ENCODE results near the gene RFT1. TPM values are rescaled to one million over a fixed set of nuclear protein-coding genes. Genes with fewer than 3 reads are reported as not detected.
"Not testable (repeated sequence)": the region's sequence is repeated elsewhere in the genome, so short reads cannot be mapped to it uniquely, and the experiment has no call there.

Gene RFT1
- total and polyA plus RNA-seq, 10 donors = 6.0 to 25.6 (median 15.4) TPM

DNA sequence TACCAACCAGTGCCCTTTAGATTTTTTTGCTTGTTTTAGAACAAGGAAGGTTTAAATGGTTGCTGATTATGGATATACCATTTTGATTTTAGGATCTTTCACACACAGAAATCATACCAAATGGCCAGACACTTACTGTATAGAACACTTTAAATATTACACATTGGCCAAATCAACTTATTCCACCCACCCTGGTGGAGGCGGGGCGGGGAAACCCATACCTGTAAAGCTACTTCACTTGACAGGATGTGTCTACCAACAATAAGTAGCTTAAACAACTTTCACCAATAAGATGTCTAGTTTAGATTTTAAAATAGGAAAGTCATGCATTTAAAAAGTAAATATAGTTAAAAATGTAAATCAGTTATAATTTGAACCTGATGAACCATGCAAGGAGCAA, 67.3 kb downstream of the RFT1 start:
- H3K4me3 ChIP-seq = no peak overlapping the region
- H3K4me1 ChIP-seq = no peaks in the 10 kb centered on the region
- intact Hi-C loops (cut with DNase I; ENCODE audit: low total_unique reads) = loop anchor here (10.0 kb wide), 1 partner anchor 128 kb away; no protein-coding TSS in a partner anchor
- 83 to 91% (median 87%) methylated on average over 2 of the region's 2 CpGs for WGBS, 5 donors
- H3K36me3 ChIP-seq = no peaks in the 10 kb centered on the region
- H3K27ac ChIP-seq = no peak overlapping the region
- TF ChIP-seq POLR2A (IDR thresholded peaks at IDR 0.05) (no peak), POLR2AphosphoS5 (IDR thresholded peaks at IDR 0.05) (no peak)
- TF ChIP-seq, protein P1, sequence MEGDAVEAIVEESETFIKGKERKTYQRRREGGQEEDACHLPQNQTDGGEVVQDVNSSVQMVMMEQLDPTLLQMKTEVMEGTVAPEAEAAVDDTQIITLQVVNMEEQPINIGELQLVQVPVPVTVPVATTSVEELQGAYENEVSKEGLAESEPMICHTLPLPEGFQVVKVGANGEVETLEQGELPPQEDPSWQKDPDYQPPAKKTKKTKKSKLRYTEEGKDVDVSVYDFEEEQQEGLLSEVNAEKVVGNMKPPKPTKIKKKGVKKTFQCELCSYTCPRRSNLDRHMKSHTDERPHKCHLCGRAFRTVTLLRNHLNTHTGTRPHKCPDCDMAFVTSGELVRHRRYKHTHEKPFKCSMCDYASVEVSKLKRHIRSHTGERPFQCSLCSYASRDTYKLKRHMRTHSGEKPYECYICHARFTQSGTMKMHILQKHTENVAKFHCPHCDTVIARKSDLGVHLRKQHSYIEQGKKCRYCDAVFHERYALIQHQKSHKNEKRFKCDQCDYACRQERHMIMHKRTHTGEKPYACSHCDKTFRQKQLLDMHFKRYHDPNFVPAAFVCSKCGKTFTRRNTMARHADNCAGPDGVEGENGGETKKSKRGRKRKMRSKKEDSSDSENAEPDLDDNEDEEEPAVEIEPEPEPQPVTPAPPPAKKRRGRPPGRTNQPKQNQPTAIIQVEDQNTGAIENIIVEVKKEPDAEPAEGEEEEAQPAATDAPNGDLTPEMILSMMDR (IDR thresholded peaks at IDR 0.05 in 8 of 11, conservative IDR thresholded peaks at IDR 0.05 in 3 of 11) = no peak
- peaks cover 0 to 25% (median 0%) of the 10 kb centered on the region in 7 donors for H3K27me3 ChIP-seq (replicated peaks in 1 of 7)
- H3K9me3 ChIP-seq = no peaks in the 10 kb centered on the region
- DNase-seq = no peak

DNA sequence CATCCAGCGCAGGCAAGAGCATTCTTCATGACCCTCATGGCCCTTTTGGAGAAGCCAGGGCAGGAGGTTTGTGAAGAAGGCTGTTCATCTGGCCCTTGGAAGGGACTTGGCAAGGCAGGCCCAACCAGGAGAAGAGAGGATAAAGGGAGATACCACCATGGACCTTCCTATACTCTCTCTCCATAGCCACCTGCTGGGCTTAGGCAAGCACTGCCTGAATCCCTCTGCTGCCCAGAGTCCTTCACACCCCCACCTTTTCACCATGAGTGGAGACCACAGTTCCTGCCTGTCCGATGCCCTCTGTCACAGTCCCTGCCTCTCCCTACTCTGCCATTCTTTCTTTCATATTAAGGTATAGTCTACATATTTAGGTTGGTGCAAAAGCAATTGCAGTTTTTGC, 73.8 kb downstream of the RFT1 start:
- 82 to 90% (median 88%) methylated on average over 2 of the region's 2 CpGs for WGBS, 5 donors
- Histone ChIP-seq H3K27me3 (replicated peaks in 1 of 7) (peaks cover 0 to 5% (median 0%) of the 10 kb centered on the region in 7 donors), H3K4me3 (no peak overlapping the region), H3K27ac (no peak overlapping the region), H3K4me1 (no peaks in the 10 kb centered on the region), H3K9me3 (no peaks in the 10 kb centered on the region), H3K36me3 (no peaks in the 10 kb centered on the region)
- intact Hi-C loops (cut with DNase I; ENCODE audit: low total_unique reads) = no loop called here
- DNase-seq = no peak
- TF ChIP-seq, protein P1 (IDR thresholded peaks at IDR 0.05 in 8 of 11, conservative IDR thresholded peaks at IDR 0.05 in 3 of 11) = no peak
- TF ChIP-seq POLR2AphosphoS5 (IDR thresholded peaks at IDR 0.05) = no peak
- TF ChIP-seq POLR2A (IDR thresholded peaks at IDR 0.05) = no peak

DNA sequence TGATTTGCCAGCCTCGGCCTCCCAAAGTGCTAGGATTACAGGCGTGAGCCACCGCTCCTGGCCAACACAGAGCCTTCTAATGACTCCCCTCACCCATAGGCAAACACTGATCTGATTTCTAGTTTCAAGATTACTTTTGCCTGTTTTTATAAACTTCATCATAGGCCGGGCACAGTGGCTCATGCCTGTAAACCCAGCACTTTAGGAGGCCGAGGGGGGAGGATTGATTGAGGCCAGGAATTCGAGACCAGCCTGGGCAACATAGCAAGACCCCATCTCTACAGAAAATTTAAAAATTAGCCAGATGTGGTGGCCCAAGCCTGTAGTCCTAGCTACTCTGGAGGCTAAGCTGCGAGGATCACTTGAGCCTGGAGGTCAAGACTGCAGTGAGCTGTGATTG, 76.0 kb downstream of the RFT1 start:
- H3K4me3 ChIP-seq; DNase-seq; H3K4me1 ChIP-seq; intact Hi-C loops (cut with DNase I; ENCODE audit: low total_unique reads); H3K36me3 ChIP-seq; H3K27ac ChIP-seq; H3K9me3 ChIP-seq; H3K27me3 ChIP-seq (replicated peaks in 1 of 7): not testable (repeated sequence)
- WGBS, 5 donors = 82 to 97% (median 83%) methylated on average over 7 of the region's 7 CpGs

DNA sequence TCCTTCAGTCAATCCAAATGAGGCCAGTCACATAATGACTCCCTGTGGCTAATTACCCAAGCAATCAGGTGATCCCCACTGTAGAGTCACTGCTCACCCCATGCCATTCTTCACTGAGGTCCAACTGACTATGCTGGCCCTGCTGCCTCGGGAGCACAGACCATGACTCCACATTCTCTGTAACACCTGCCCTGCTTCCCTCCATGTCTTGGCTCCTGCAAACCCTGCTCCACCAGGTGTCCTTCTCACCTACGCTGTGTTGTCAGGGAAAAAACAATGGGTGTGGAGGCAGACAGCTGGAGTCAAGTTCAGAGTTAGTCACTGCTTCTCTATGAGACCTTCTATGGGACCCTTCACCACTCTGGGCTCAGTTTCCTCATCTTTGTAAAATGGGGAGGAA, 78.3 kb downstream of the RFT1 start:
- DNase-seq = no peak
- no peaks in the 10 kb centered on the region for H3K36me3 ChIP-seq
- TF ChIP-seq, protein P1 (IDR thresholded peaks at IDR 0.05 in 8 of 11, conservative IDR thresholded peaks at IDR 0.05 in 3 of 11) = no peak
- TF ChIP-seq POLR2A (IDR thresholded peaks at IDR 0.05) (no peak), POLR2AphosphoS5 (IDR thresholded peaks at IDR 0.05) (no peak)
- H3K4me1 ChIP-seq = peaks cover 0 to 6% (median 3%) of the 10 kb centered on the region in 6 donors
- WGBS, 5 donors = 80 to 100% (median 96%) methylated on average over 2 of the region's 2 CpGs
- H3K4me3 ChIP-seq = no peak overlapping the region
- H3K27me3 ChIP-seq (replicated peaks in 1 of 7) = peaks cover 0 to 5% (median 0%) of the 10 kb centered on the region in 7 donors
- intact Hi-C loops (cut with DNase I; ENCODE audit: low total_unique reads) = no loop called here
- H3K27ac ChIP-seq = no peak overlapping the region
- H3K9me3 ChIP-seq = no peaks in the 10 kb centered on the region

DNA sequence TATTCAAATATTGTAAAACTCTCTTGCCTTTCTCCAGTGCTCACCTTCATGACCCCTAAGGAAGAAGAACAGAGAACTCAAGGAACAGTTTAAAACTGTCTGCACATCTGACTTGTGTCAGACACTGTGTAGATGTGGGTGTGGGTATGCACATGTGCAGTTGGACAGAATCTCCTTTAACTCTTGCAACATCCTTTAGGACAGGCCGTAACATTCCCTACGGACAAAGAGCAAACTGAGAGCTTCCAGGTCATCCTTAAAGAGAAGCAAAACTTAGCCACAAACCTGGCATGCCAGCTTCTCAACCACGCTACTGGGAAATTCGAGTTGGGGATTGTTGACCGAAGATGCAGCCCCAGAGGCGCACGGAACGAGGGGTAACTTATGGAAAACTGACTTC, 80.2 kb downstream of the RFT1 start:
- intact Hi-C loops (cut with DNase I; ENCODE audit: low total_unique reads) = no loop called here
- Histone ChIP-seq H3K9me3 (no peaks in the 10 kb centered on the region), H3K4me3 (no peak overlapping the region), H3K27ac (no peak overlapping the region), H3K36me3 (no peaks in the 10 kb centered on the region), H3K4me1 (peaks cover 0 to 14% (median 11%) of the 10 kb centered on the region in 6 donors), H3K27me3 (replicated peaks in 1 of 7) (peaks cover 0 to 19% (median 0%) of the 10 kb centered on the region in 7 donors)
- DNase-seq = no peak
- 81 to 95% (median 92%) methylated on average over 8 of the region's 8 CpGs for WGBS, 5 donors
- TF ChIP-seq, protein P1 (IDR thresholded peaks at IDR 0.05 in 8 of 11, conservative IDR thresholded peaks at IDR 0.05 in 3 of 11) = no peak
- TF ChIP-seq POLR2AphosphoS5 (IDR thresholded peaks at IDR 0.05) = no peak
- no peak for TF ChIP-seq POLR2A (IDR thresholded peaks at IDR 0.05)

All from spleen (tissue), 11 donors.